GM06990 (cell line): Measurements from ENCODE around the gene ACOT11.

ENCODE experiments used
- DNase-seq: peaks from one replicate; pipeline ENCODE4 v3.0.0-alpha.2; 2011; ENCODE audit not compliant: insufficient read length; ENCODE audit errors: extremely low read depth
- H3K27me3 ChIP-seq: replicated peaks from 2 replicates; pipeline ENCODE4 v1.6.0; 2011; ENCODE audit warnings: low read length; ENCODE audit not compliant: control insufficient read depth, insufficient read depth
- H3K36me3 ChIP-seq: 2 replicates; pipeline ENCODE4 v1.5.1; 2011; ENCODE audit warnings: low read length; ENCODE audit not compliant: control insufficient read depth, insufficient read depth
- H3K4me3 ChIP-seq: replicated peaks from 2 replicates; pipeline ENCODE4 v1.5.1; 2011; ENCODE audit warnings: low read depth, mild to moderate bottlenecking, control low read depth, low read length
- TF ChIP-seq, protein P1 (sequence below): IDR thresholded peaks from 2 replicates; pipeline ENCODE4 v1.5.1; 2011; ENCODE audit warnings: low read length, control low read depth, mild to moderate bottlenecking, inconsistent platforms; ENCODE audit not compliant: insufficient read depth, poor library complexity, severe bottlenecking

The ACOT11 gene

GRCh38 chr1:54583307-54583686 lies 35.3 kb downstream of the ACOT11 start:
- no peaks in the 10 kb centered on the region for H3K36me3 ChIP-seq
- no peak for DNase-seq
- H3K4me3 ChIP-seq, result no peak overlapping the region
- TF ChIP-seq, protein P1, sequence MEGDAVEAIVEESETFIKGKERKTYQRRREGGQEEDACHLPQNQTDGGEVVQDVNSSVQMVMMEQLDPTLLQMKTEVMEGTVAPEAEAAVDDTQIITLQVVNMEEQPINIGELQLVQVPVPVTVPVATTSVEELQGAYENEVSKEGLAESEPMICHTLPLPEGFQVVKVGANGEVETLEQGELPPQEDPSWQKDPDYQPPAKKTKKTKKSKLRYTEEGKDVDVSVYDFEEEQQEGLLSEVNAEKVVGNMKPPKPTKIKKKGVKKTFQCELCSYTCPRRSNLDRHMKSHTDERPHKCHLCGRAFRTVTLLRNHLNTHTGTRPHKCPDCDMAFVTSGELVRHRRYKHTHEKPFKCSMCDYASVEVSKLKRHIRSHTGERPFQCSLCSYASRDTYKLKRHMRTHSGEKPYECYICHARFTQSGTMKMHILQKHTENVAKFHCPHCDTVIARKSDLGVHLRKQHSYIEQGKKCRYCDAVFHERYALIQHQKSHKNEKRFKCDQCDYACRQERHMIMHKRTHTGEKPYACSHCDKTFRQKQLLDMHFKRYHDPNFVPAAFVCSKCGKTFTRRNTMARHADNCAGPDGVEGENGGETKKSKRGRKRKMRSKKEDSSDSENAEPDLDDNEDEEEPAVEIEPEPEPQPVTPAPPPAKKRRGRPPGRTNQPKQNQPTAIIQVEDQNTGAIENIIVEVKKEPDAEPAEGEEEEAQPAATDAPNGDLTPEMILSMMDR, result no peak
- no peaks in the 10 kb centered on the region; the same call in 1 of the 2 replicates for H3K27me3 ChIP-seq

DNA sequence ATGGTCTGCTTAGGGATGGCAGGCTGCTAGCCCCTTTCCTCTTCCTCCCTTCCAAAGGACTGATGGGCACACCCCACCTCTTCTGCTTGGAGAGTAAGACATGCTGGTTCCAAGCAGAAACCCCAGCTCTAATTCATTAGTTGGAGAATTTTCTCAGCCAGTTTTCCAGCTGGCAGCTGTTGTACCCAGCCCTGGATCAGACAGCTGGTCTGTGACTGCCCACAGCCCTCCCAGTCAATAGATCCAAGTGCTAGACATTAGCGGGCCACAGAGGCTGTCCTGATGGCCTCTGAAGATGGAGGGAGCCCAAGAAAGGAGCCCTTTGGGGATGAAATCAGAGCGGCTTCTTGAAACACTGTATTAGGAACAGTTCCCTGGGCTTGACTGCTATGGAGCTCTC lies 35.8 kb downstream of the ACOT11 start:
- TF ChIP-seq, protein P1, result no peak
- Histone ChIP-seq H3K4me3 (no peak overlapping the region), H3K36me3 (no peaks in the 10 kb centered on the region), H3K27me3 (no peaks in the 10 kb centered on the region; the same call in 1 of the 2 replicates)
- no peak for DNase-seq

DNA sequence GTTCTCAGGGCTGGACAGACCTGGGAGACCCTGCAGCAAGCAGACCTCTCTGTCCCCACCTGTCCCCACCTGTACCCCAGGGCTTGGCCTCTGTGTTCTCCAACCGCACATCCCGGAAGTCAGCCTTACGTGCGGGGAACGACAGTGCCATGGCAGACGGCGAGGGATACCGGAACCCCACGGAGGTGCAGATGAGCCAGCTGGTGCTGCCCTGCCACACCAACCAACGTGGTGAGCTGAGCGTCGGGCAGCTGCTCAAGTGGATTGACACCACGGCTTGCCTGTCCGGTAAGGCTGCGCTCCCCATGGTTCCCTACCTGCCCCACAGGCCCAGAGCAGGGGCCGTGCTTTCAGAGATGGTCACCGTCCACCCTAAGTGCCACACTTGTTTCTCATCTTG lies 36.5 kb downstream of the ACOT11 start:
- Histone ChIP-seq H3K36me3 (no peaks in the 10 kb centered on the region), H3K4me3 (no peak overlapping the region), H3K27me3 (no peaks in the 10 kb centered on the region; the same call in 1 of the 2 replicates)
- TF ChIP-seq, protein P1, result no peak
- DNase-seq, result no peak

DNA sequence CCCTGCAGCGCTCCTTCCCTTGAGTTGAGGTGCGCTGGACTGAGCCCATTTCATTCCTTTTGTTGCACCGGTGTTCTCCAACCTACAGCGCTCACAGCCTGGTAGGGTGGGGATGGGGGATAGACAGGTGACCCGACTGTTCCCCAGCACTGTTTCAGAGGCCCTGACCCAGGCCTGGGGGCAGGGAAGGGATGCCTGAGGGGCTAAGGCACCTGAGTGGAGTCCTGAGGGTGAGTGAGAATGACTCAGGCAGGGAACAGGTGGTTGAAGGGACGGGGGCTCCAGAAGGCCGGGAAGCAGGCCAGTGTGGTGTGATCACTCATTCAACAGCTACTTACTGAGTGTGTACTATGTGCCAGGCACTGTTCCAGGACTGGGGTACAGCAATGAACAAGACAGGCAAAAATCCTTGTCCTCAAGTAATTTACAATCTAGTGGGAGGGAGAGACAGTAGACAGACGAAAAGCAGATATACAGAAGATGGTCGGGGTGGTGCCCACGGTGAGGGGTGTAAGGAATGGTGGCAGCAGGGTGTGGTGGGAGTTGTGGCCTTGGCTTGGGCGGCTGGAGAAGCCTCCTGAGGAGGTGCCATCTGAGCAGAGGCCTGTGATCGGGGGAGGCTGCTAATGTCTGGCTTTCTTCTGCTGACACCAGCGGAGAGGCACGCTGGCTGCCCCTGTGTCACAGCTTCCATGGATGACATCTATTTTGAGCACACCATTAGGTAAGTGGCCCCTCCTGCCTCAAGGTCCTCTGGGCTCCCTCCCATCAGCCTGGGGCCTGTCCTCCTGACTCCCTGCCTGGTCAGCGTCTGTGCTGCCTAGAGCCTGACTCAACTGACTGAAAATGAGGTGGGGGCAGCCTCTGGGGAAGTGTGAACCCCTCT lies 37.4 kb downstream of the ACOT11 start:
- Histone ChIP-seq H3K27me3 (no peaks in the 10 kb centered on the region; the same call in 1 of the 2 replicates), H3K36me3 (no peaks in the 10 kb centered on the region), H3K4me3 (no peak overlapping the region)
- no peak for DNase-seq
- TF ChIP-seq, protein P1, result no peak

DNA sequence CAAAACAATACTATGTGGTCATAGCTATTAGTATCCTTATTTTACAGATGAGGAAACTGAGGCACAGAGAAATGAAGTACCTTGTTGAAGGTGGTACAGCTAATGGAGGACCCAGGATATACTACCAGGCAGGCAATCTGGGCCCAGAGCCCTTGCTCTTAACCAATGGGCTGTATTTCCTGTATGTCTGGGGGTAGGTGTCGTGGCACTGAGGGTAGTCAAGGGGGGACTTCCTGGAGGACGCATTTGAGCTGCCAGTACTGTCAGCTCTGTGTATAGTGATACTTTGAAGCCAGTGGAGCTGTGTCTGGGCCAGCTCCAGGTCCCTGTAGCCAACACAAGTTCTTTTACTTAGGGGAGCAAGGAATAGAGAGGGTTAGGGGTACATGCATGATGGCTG lies 40.3 kb downstream of the ACOT11 start:
- H3K36me3 ChIP-seq, result no peaks in the 10 kb centered on the region
- DNase-seq, result no peak
- TF ChIP-seq, protein P1, result no peak
- no peaks in the 10 kb centered on the region; the same call in 1 of the 2 replicates for H3K27me3 ChIP-seq
- H3K4me3 ChIP-seq, result no peak overlapping the region
